T47D (cell line): ENCODE measurements around the gene VASP.

Experiments used
- DNase-seq, 2 experiments: peaks; one replicate each; pipeline versions ENCODE4 v3.0.0 to v3.0.0-alpha.2; 2011 to 2012; ENCODE audit warnings: low read depth in 1 of 2, low spot score in 1 of 2
- JUND ChIP-seq: IDR thresholded peaks from 2 replicates; pipeline ENCODE4 v1.6.1; 2012; ENCODE audit warnings: low read depth
- in situ Hi-C: cut with HindIII; loops from 2 replicates; pipeline ENCODE4 v1.10.0; 2016; ENCODE audit warnings: low sequenced_read_pairs, low pct_unique_long_range_greater_than_20kb

The VASP gene

GRCh38 chr19:45496349-45496953 lies 10.8 kb upstream of the VASP start:
- DNase-seq = peak in 1 of 2 experiments; percentile 50
- TF ChIP-seq JUND = no peak
- in situ Hi-C loops = no loop called here

DNA sequence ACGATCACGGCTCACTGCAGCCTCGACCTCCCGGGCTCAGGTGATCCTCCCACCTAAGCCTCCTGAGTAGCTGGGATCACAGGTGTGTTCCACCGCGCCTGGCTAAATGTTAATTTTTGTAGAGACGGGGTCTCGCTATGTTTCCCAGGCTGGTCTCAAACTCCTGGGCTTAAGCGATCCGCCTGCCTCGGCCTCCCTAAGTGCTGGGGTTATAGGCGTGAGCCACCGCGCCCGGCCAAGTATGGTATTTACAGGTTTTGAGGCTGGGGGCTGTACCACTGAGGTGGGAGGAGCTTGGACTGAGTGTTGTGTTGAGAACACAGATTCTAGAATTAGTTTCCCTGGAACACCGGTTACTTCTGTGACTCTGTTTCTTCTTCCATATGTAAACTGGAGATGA lies 9.5 kb upstream of the VASP start:
- in situ Hi-C loops = no loop called here
- DNase-seq = no peak
- no peak for TF ChIP-seq JUND

DNA sequence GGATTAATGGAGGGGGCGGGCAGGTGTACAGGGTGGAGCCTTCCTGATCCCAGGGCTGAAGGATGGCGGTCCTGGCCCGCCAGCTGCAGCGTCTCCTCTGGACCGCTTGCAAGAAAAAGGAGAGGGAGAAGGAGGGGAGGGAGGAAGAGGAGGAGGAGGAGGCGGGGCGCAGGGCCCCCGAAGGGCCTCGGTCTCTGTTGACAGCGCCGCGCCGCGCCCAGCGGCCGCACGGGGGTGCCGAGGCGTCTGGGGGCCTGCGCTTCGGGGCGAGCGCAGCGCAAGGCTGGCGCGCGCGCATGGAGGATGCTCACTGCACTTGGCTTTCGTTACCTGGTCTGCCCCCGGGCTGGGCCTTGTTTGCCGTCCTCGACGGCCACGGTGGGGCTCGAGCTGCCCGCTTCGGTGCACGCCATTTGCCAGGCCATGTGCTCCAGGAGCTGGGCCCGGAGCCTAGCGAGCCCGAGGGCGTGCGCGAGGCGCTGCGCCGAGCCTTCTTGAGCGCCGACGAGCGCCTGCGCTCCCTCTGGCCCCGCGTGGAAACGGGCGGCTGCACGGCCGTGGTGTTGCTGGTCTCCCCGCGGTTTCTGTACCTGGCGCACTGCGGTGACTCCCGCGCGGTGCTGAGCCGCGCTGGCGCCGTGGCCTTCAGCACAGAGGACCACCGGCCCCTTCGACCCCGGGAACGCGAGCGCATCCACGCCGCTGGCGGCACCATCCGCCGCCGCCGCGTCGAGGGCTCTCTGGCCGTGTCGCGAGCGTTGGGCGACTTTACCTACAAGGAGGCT lies 8.7 kb upstream of the VASP start, which contains the start of gene PPM1N:
Gene PPM1N, plus strand, starts transcription at position 33 of the 785 bp plus-strand sequence. Its CDS starts 30 bp downstream, at position 63.
- DNase-seq = no peak
- in situ Hi-C loops = no loop called here
- no peak for TF ChIP-seq JUND

GRCh38 chr19:45499196-45500180 lies 7.8 kb upstream of the VASP start:
- DNase-seq = peak in 1 of 2 experiments; percentile 70
- in situ Hi-C loops = no loop called here
- TF ChIP-seq JUND = no peak

GRCh38 chr19:45500918-45501729 lies 6.2 kb upstream of the VASP start:
- TF ChIP-seq JUND = no peak
- no peak for DNase-seq
- in situ Hi-C loops = no loop called here

DNA sequence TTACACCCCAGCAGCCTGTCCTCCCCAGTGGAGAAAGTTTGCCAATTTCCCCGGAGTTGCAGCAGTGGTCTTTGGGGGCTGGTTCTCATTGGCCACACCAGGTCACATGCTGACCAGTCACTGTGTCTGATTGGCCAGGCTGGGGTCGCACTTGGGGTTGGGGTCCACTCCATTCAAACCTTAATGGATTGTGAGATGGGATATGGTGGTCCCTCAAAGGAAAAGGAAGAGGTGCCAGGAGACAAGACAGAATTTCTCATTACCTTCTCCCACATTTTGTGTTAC lies 5.6 kb upstream of the VASP start:
- no peak for DNase-seq
- no peak for TF ChIP-seq JUND
- in situ Hi-C loops = no loop called here

GRCh38 chr19:45502111-45502510 lies 5.2 kb upstream of the VASP start:
- DNase-seq = no peak
- TF ChIP-seq JUND = no peak
- in situ Hi-C loops = no loop called here

DNA sequence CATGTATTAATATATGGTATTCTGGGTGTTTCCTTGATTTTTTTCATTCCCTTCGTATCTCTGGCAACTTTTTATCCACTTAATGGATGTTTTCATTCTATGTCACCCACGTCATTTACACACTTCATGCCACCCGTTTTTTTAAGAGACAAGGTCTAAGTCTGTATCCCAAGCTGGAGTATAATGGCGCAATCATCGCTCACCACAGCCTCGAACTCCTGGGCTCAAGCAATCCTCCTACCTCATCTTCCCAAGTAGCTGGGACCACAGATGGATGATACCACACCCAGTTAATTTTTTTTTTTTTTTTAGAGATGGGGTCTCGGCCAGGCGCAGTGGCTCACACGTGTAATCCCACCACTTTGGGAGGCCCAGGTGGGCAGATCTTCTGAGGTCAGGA lies 3.4 kb upstream of the VASP start:
- in situ Hi-C loops = no loop called here
- TF ChIP-seq JUND = no peak

DNA sequence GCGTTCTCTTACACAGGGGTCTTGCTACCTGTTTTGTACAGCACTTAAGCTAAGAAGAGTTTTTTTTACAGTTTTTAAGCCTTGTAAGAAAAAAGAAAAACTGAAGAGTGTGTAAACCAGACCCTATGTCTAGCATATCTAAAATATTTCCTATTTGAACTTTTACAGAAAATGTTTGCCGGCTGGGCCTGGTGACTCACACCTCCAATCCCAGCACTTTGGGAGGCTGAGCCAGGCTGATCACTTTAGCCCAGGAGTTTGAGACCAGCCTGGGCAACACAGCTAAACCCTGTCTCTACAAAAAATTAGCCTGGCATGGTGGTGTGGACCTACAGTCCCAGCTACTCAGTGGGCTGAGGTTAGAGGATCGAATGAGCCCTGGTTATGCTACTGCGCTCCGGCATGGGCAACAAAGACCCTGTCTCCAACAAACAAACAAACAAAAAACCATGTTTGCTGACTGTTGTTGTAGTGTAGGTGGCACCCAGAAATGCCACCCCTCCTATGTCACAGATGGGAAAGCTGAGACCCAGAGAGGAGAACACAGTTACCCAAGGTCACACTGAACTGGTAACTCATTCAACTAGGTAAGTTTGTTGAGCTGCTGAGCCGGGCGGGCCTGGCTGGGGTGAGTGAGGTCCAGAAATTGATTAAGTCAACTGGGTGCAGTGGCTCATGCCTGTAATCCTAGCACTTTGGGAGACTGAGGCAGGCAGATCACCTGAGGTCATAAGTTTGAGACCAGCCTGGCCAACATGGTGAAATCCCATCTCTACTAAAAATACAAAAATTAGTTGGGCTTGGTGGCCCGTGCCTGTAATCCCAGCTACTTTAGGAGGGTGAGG lies 1.9 kb upstream of the VASP start:
- TF ChIP-seq JUND = no peak
- in situ Hi-C loops = no loop called here
- no peak for DNase-seq

More for the DNA sequence above, 3.4 kb upstream of the VASP start:
- no peak for DNase-seq

- in situ Hi-C loops = no loop called here
- TF ChIP-seq JUND = no peak
- no peak for DNase-seq
These were observed 1.4 kb upstream of the VASP start for GRCh38 chr19:45505996-45506245.

GRCh38 chr19:45506246-45506988 lies 862 bp upstream of the VASP start:
- DNase-seq = peak; percentile 80 to 91
- in situ Hi-C loops = no loop called here
- no peak for TF ChIP-seq JUND
